HepG2 (cell line): ENCODE results near the gene CHST12. TPM values are rescaled to one million over a fixed set of nuclear protein-coding genes. Genes with fewer than 3 reads are reported as not detected.

Source experiments
- ATAC-seq: fragments of 200-7000 bp; cut with Tn5 transposase; 3 replicates; pipeline ENCODE4 v1.9.1; 2020; ENCODE audit warnings: mild to moderate bottlenecking, moderate library complexity
- BruUV-seq: library from RNA; stranded (reverse); fragments of 400-500 nt; replicated peaks from 2 replicates; lab custom pipeline; 2021; lab: Mats Ljungman, UMichigan
- CTCF ChIA-PET: fragments of 300-600 bp; formaldehyde crosslinking; extraction: SDS; loops from one replicate; lab custom pipeline; 2021; ENCODE audit warnings: low total read pairs, inconsistent platforms, low intra/inter-chr PET ratio; lab: Yijun Ruan, JAX
- POLR2A ChIA-PET: fragments of 350-600 bp; sonication (Branson Sonifier 250); formaldehyde crosslinking; loops from one replicate; lab custom pipeline; 2020; ENCODE audit warnings: antibody characterized with exemption, inconsistent platforms; lab: Yijun Ruan, JAX
- DNase-seq: peaks from one replicate; pipeline ENCODE4 v3.0.0-alpha.2; 2015; ENCODE audit warnings: low spot score
- FAIRE-seq: peaks from 3 replicates; lab custom pipeline; 2011; peaks lifted over from hg19 to GRCh38; lab: Jason Lieb, UNC
- H2AFZ ChIP-seq: one replicate; pipeline ENCODE4 v1.6.1; 2011; ENCODE audit warnings: low read length, inconsistent platforms
- H3K27ac ChIP-seq: fragments of 300-600 bp; 3 replicates; pipeline ENCODE4 v1.8.0; 2011; ENCODE audit warnings: mixed run types, mild to moderate bottlenecking, mixed read lengths, low read length, inconsistent platforms; ENCODE audit not compliant: insufficient read depth; ENCODE audit errors: extremely low read length
- H3K27me3 ChIP-seq, 2 experiments: fragments of 200-600 bp in 1 of 2; 2 replicates in 1 of 2; 3 replicates in 1 of 2; pipeline versions ENCODE4 v1.6.0 to v1.8.0; 2011; ENCODE audit warnings: low read length in 2 of 2, mild to moderate bottlenecking in 2 of 2, moderate library complexity in 2 of 2, inconsistent platforms in 1 of 2; ENCODE audit not compliant: insufficient read depth in 2 of 2, control insufficient read depth in 1 of 2
- H3K36me3 ChIP-seq, 2 experiments: fragments of 200-600 bp in 1 of 2; replicated peaks in 1 of 2; 2 replicates in 1 of 2; 3 replicates in 1 of 2; pipeline versions ENCODE4 v1.5.1 to v1.8.0; 2011; ENCODE audit warnings: low read length in 2 of 2, inconsistent platforms in 1 of 2; ENCODE audit not compliant: insufficient read depth in 2 of 2, control insufficient read depth in 1 of 2
- H3K4me1 ChIP-seq: 2 replicates; pipeline ENCODE4 v1.5.1; 2012; ENCODE audit warnings: low read length, inconsistent platforms; ENCODE audit not compliant: insufficient read depth
- H3K4me2 ChIP-seq: 2 replicates; pipeline ENCODE4 v1.6.0; 2011; ENCODE audit warnings: low read depth, low read length, inconsistent platforms
- H3K4me3 ChIP-seq, 3 experiments: fragments of 200-600 bp in 1 of 3; sonication (generic), shearing (Covaris generic) in 1 of 3; replicated peaks in 1 of 3; 2 replicates each; pipeline ENCODE4 v1.5.1; 2011 to 2016; ENCODE audit warnings: low read length in 3 of 3, inconsistent platforms in 2 of 3, low read depth in 2 of 3, mild to moderate bottlenecking in 2 of 3, control low read depth in 1 of 3, mixed read lengths in 1 of 3; ENCODE audit not compliant: insufficient read depth in 1 of 3
- H3K79me2 ChIP-seq: one replicate; pipeline ENCODE4 v1.6.1; 2011; ENCODE audit warnings: low read length, inconsistent platforms; ENCODE audit not compliant: insufficient read depth
- H3K9ac ChIP-seq: 2 replicates; pipeline ENCODE4 v1.6.0; 2011; ENCODE audit warnings: mild to moderate bottlenecking, low read depth, low read length, inconsistent platforms; ENCODE audit not compliant: insufficient read depth
- H3K9me3 ChIP-seq: 2 replicates; pipeline ENCODE4 v1.5.1; 2012; ENCODE audit warnings: mild to moderate bottlenecking, low read length
- H4K20me1 ChIP-seq: 2 replicates; pipeline ENCODE4 v1.6.0; 2011; ENCODE audit warnings: inconsistent platforms, mild to moderate bottlenecking, low read length, moderate library complexity; ENCODE audit not compliant: insufficient read depth
- NFKBIZ ChIP-seq: IDR thresholded peaks from 2 replicates; pipeline ENCODE4 v1.6.1; 2018; ENCODE audit warnings: missing genetic modification reagents, missing compliant biosample characterization
- SYNCRIP ChIP-seq: fragments of 200-400 bp; formaldehyde crosslinking; IDR thresholded peaks from 2 replicates; pipeline ENCODE4 v1.6.1; 2018; ENCODE audit warnings: mild to moderate bottlenecking, low read depth, low read length; ENCODE audit not compliant: insufficient read depth
- TBL1XR1 ChIP-seq: fragments of 150-350 bp; IDR thresholded peaks from 2 replicates; pipeline ENCODE4 v1.6.1; 2014; ENCODE audit warnings: borderline replicate concordance, low read length; ENCODE audit not compliant: partially characterized antibody
- ZBTB26 ChIP-seq: IDR thresholded peaks from 2 replicates; pipeline ENCODE4 v1.6.1; 2016; ENCODE audit warnings: missing compliant biosample characterization, missing genetic modification reagents, borderline replicate concordance
- ZBTB33 ChIP-seq: sonication (generic); formaldehyde crosslinking; IDR thresholded peaks from 2 replicates; pipeline ENCODE4 v1.4.0; 2020; ENCODE audit warnings: missing genetic modification reagents
- ZC3H13 ChIP-seq: sonication (generic); formaldehyde crosslinking; IDR thresholded peaks from 2 replicates; pipeline ENCODE4 v1.8.1; 2023; ENCODE audit warnings: mild to moderate bottlenecking, missing genetic modification reagents, moderate library complexity
- ZNF33A ChIP-seq: sonication (generic); formaldehyde crosslinking; IDR thresholded peaks from 2 replicates; pipeline ENCODE4 v1.5.1; 2020; ENCODE audit warnings: missing genetic modification reagents, mild to moderate bottlenecking, moderate library complexity, borderline replicate concordance
- ZNF605 ChIP-seq: sonication (generic); formaldehyde crosslinking; IDR thresholded peaks from 2 replicates; pipeline ENCODE4 v1.8.0; 2022; ENCODE audit warnings: mild to moderate bottlenecking, missing genetic modification reagents
- ZNF777 ChIP-seq: sonication (generic); formaldehyde crosslinking; IDR thresholded peaks from 2 replicates; pipeline ENCODE4 v1.4.0; 2020; ENCODE audit warnings: missing genetic modification reagents
- ZSCAN9 ChIP-seq: IDR thresholded peaks from 2 replicates; pipeline ENCODE4 v1.6.1; 2016; ENCODE audit warnings: borderline replicate concordance
- WGBS: methylation state at CpG from one replicate; pipeline ENCODE4 v1.1.6; 2017; ENCODE audit warnings: low lambda C conversion rate; 5-methylcytosine and 5-hydroxymethylcytosine counted together
- in situ Hi-C: cut with HindIII; loops from 2 replicates; pipeline ENCODE4 v1.10.0; 2017; ENCODE audit warnings: low pct_unique_long_range_greater_than_20kb; ENCODE audit not compliant: extremely low pct_ligation_motif_present
- intact Hi-C: fragments of 100-400 bp; cut with micrococcal nuclease; formaldehyde crosslinking; loops from one replicate; pipeline ENCODE4 v1.10.0; 2022; ENCODE audit not compliant: unreplicated experiment
- polyA plus RNA-seq, 8 experiments: library from polyadenylated mRNA; depleted of rRNA in 3 of 8; stranded (reverse) in 7 of 8; unstranded in 1 of 8; fragments of >200 nt; fragmentation: Illumina TruSeq in 4 of 8; extraction: Trizol in 4 of 8; gene quantifications; 2 replicates each; pipeline versions ENCODE4 v1.2.1 to v1.2.3, GENCODE V29; 2011 to 2016; ENCODE audit warnings: low read depth in 4 of 8, missing spikeins in 1 of 8, mixed read lengths in 1 of 8; ENCODE audit not compliant: insufficient read depth in 1 of 8
- total RNA-seq, 5 experiments: library from RNA; depleted of rRNA; stranded (reverse); fragments of >200 nt; fragmentation: Illumina TruSeq; extraction: Trizol; gene quantifications; 2 replicates each; pipeline ENCODE4 v1.2.3, GENCODE V29; 2016; ENCODE audit warnings: low read depth in 1 of 5
- TF ChIP-seq, protein P1 (sequence below): sonication (generic); formaldehyde crosslinking; IDR thresholded peaks from 2 replicates; pipeline ENCODE4 v1.4.0; 2020; ENCODE audit warnings: missing genetic modification reagents, low read depth, mild to moderate bottlenecking, borderline replicate concordance

Gene CHST12
- total and polyA plus RNA-seq, 2 of the 13 experiments (the other 11 are each of a cell fraction or from before 2014, with no cell fraction given) = 6.4 to 15.8 TPM

DNA sequence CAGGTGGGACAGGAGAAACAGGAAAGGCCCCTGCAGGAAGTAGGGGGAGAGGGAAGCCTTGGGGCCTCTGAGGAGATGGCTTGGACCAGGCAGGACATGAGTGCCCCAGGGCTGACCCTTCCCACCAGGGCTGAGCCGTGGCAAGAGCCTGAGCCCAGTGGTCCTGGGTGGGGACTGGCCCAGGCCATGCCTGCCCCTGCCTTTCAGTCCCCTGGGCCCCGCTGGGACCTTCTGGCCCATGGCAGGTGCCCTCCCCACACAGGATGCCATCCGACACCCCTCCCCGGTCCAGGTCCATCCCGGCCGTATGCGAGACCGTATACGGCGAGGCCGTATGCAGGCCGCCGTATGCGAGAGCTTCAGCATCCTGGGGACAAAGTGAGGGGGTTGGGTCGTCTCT, 70.8 kb downstream of the CHST12 start:
- no peak overlapping the region for H3K27ac ChIP-seq
- FAIRE-seq = no peak
- H4K20me1 ChIP-seq = no peaks in the 10 kb centered on the region
- DNase-seq = no peak
- H3K4me2 ChIP-seq = no peak overlapping the region
- BruUV-seq = no TSS peak
- H3K4me1 ChIP-seq = peaks cover 63% of the 10 kb centered on the region
- H3K79me2 ChIP-seq = no peaks in the 10 kb centered on the region
- no peak overlapping the region for H3K4me3 ChIP-seq
- WGBS = 20% methylated on average over 3 of the region's 15 CpGs
- no peaks in the 10 kb centered on the region for H3K9me3 ChIP-seq
- no peaks in the 10 kb centered on the region for H3K36me3 ChIP-seq
- no peak for TF ChIP-seq ZC3H13 (CRISPR knock-in tag)
- TF ChIP-seq, protein P1, sequence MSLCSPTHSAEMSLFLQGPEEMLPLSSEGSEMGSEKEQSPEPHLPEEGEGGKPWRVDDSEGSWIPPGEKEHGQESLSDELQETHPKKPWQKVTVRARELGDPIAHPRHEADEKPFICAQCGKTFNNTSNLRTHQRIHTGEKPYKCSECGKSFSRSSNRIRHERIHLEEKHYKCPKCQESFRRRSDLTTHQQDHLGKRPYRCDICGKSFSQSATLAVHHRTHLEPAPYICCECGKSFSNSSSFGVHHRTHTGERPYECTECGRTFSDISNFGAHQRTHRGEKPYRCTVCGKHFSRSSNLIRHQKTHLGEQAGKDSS = peak; percentile 14; the same call in 1 of the 2 replicates
- intact Hi-C loops = loop anchor here (10.0 kb wide), 1 partner anchor 91 kb away; no protein-coding TSS in a partner anchor
- in situ Hi-C loops = no loop called here
- CTCF ChIA-PET = interaction anchor here (1.1 to 1.2 kb wide), 2 partner anchors 22 to 206 kb away, joined by 3 read pairs; no protein-coding TSS in a partner anchor
- no peak overlapping the region for H2AFZ ChIP-seq
- no peak for ATAC-seq
- no peak overlapping the region for H3K9ac ChIP-seq
- POLR2A ChIA-PET = interaction anchor here (1.0 kb wide), 1 partner anchor 23 kb away, joined by 4 read pairs; no protein-coding TSS in a partner anchor
- H3K27me3 ChIP-seq = peaks cover 9 to 58% of the 10 kb centered on the region in 2 experiments

GRCh38 chr7:2474813-2475677, 71.6 kb downstream of the CHST12 start:
- 0 out of 2 replicates have a peak overlapping the region, but pooled peaks have one; percentile 43 for H3K9ac ChIP-seq
- peak overlapping the region; percentile 54 for H2AFZ ChIP-seq
- peak; percentile 29 for DNase-seq
- peaks cover 56% of the 10 kb centered on the region for H3K4me1 ChIP-seq
- CTCF ChIA-PET = interaction anchor here (1.1 to 1.2 kb wide), 2 partner anchors 23 to 206 kb away, joined by 3 read pairs; no protein-coding TSS in a partner anchor
- no peaks in the 10 kb centered on the region for H4K20me1 ChIP-seq
- H3K36me3 ChIP-seq = no peaks in the 10 kb centered on the region
- 12% methylated on average over 11 of the region's 28 CpGs for WGBS
- ATAC-seq = peak; percentile 73
- peak overlapping the region; percentile 10 to 62 (median 24); a peak in 4 of 6 replicates for H3K4me3 ChIP-seq
- in situ Hi-C loops (no loop called here), intact Hi-C loops (loop anchor here (5.0 to 10.0 kb wide), 2 partner anchors 47 to 90 kb away; no protein-coding TSS in a partner anchor)
- peaks cover 12 to 63% of the 10 kb centered on the region in 2 experiments for H3K27me3 ChIP-seq
- no peak overlapping the region for H3K27ac ChIP-seq
- no peaks in the 10 kb centered on the region for H3K9me3 ChIP-seq
- no peak for FAIRE-seq
- POLR2A ChIA-PET = interaction anchor here (1.0 kb wide), 1 partner anchor 23 kb away, joined by 4 read pairs; no protein-coding TSS in a partner anchor
- no TSS peak for BruUV-seq
- peak overlapping the region; percentile 72 for H3K4me2 ChIP-seq
- H3K79me2 ChIP-seq = no peaks in the 10 kb centered on the region
- TF ChIP-seq ZNF605 (CRISPR knock-in tag) (no peak), ZNF33A (CRISPR knock-in tag) (no peak), ZSCAN9 (no peak), ZNF777 (peak; percentile 53; the same call in 1 of the 2 replicates), ZBTB26 (CRISPR knock-in tag) (no peak), NFKBIZ (CRISPR knock-in tag) (no peak), SYNCRIP (no peak), ZBTB33 (peak; percentile 94), TBL1XR1 (no peak)
